Gastroesophageal sphincter (tissue), 3 donors: ENCODE results near the gene TFDP2.

Experiments used
- CTCF ChIP-seq, 4 experiments: fragments of 200-600 bp in 2 of 4; fragments of 450-650 bp in 2 of 4; sonication (generic) in 1 of 4; IDR thresholded peaks; one replicate each; pipeline ENCODE4 v1.5.1; 2017 to 2019; ENCODE audit warnings: antibody characterized with exemption in 4 of 4, mild to moderate bottlenecking in 2 of 4, moderate library complexity in 2 of 4
- EP300 ChIP-seq: sonication (generic); formaldehyde crosslinking; IDR thresholded peaks from one replicate; pipeline ENCODE4 v1.6.1; 2017; ENCODE audit warnings: antibody characterized with exemption, mild to moderate bottlenecking
- POLR2A ChIP-seq, 2 donors: fragments of 450-650 bp; IDR thresholded peaks; one replicate each; pipeline ENCODE4 v1.6.1; 2017; ENCODE audit warnings: antibody characterized with exemption in 2 of 2, mild to moderate bottlenecking in 2 of 2, moderate library complexity in 1 of 2
- POLR2AphosphoS5 ChIP-seq: sonication (generic); formaldehyde crosslinking; IDR thresholded peaks from one replicate; pipeline ENCODE4 v1.6.1; 2017; ENCODE audit warnings: antibody characterized with exemption

GRCh38 chr3:142104763-142105162 lies 44.6 kb downstream of the TFDP2 start:
- no peak for TF ChIP-seq POLR2A (IDR thresholded peaks at IDR 0.05)
- TF ChIP-seq POLR2AphosphoS5, result no peak
- no peak for TF ChIP-seq CTCF (IDR thresholded peaks at IDR 0.05)
- TF ChIP-seq EP300, result no peak
